SH-SY5Y (cell line): ENCODE results near the gene NASP.

ENCODE experiments used
- GATA2 ChIP-seq: IDR thresholded peaks from 2 replicates; pipeline ENCODE4 v1.6.1; 2011; ENCODE audit warnings: mild to moderate bottlenecking, low read depth, low read length
- GATA3 ChIP-seq: IDR thresholded peaks from 2 replicates; pipeline ENCODE4 v1.6.1; 2011; ENCODE audit warnings: low read depth, mild to moderate bottlenecking, low read length, moderate library complexity

DNA sequence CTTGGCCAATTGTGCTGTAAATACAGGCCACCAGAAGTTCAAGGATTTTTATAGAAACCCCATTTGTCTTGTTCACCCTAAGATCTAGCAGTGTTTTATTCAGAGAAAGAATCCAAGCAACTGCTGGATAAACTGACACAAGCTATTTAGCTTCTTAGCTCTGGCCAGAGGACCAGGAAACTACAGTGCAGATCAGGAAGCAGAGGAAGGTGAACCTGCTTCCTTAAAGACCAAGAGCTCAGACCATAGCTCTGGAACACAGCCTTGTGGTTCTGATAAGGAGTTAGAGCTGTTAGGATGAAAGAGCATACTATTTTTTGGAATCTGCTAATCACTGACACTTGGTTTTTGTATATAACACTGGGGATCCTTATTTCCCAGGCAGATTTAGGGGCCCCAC lies 45.2 kb downstream of the NASP start:
- no peak for TF ChIP-seq GATA3
- TF ChIP-seq GATA2: no peak
